Right ventricle myocardium superior (tissue), 1 donor: ENCODE results near the gene CLIC5. TPM values are rescaled to one million over a fixed set of nuclear protein-coding genes. Genes with fewer than 3 reads are reported as not detected.

Experiments used
- ATAC-seq: fragments of 200-7000 bp; cut with Tn5 transposase; one replicate; pipeline ENCODE4 v1.9.1; 2020; ENCODE audit warnings: mild to moderate bottlenecking; ENCODE audit not compliant: poor library complexity
- DNase-seq: peaks from one replicate; pipeline ENCODE4 v3.0.0-alpha.2; 2020
- intact Hi-C: fragments of 100-400 bp; cut with DNase I; formaldehyde crosslinking; loops from one replicate; pipeline ENCODE4 v1.11.2; 2022
- long read RNA-seq: library from polyadenylated mRNA; unstranded; transcript quantifications from one replicate; pipeline ENCODE4 v2.0.0, GENCODE V29; 2021
- total RNA-seq: library from RNA; stranded (reverse); fragmentation: NEBNext Ultra II Directional; extraction: Animal tissue kit (Norgen Biotek cat#: 25700); gene quantifications from one replicate; pipeline ENCODE4 v1.2.1, GENCODE V29; 2021
- donor health status: DM: no; HTN: yes; CAD: no; lungs with severe emphysema.

The CLIC5 gene
- total RNA-seq = 279 TPM
- long read RNA-seq, full-length matches to known transcripts = 25 of 214 reads
- long read RNA-seq, partial matches to known transcripts = 17 of 214 reads
- long read RNA-seq, other reads (novel, unspliced or antisense) = 172 of 214 reads

- ATAC-seq = peak; percentile 89
- intact Hi-C loops = no loop called here
- DNase-seq = peak; percentile 82
These were observed at the start of gene CLIC5 for GRCh38 chr6:46015119-46015968. Gene CLIC5 (minus strand): TSS chr6:46015860. CDS start chr6:46015542, 318 bp downstream.

GRCh38 chr6:46062991-46063390 is 47.3 kb upstream of the CLIC5 start:
- intact Hi-C loops = no loop called here
- DNase-seq = no peak
- ATAC-seq = no peak

- DNase-seq (no peak), ATAC-seq (peak; percentile 36)
- intact Hi-C loops = no loop called here
These were observed 46.7 kb upstream of the CLIC5 start for GRCh38 chr6:46062312-46062711.

GRCh38 chr6:46061497-46061896 is 45.8 kb upstream of the CLIC5 start:
- no peak for ATAC-seq
- intact Hi-C loops = no loop called here
- DNase-seq = no peak

- ATAC-seq (peak; percentile 65), DNase-seq (no peak)
- intact Hi-C loops = no loop called here
These were observed 43.9 kb upstream of the CLIC5 start for GRCh38 chr6:46059608-46060007.

- ATAC-seq = no peak
- no peak for DNase-seq
- intact Hi-C loops = no loop called here
These were observed 43.3 kb upstream of the CLIC5 start for GRCh38 chr6:46058951-46059350.

- intact Hi-C loops = no loop called here
- DNase-seq (no peak), ATAC-seq (no peak)
These were observed 42.1 kb upstream of the CLIC5 start for GRCh38 chr6:46057792-46058191.

GRCh38 chr6:46056906-46057529 is 41.4 kb upstream of the CLIC5 start:
- intact Hi-C loops = no loop called here
- ATAC-seq = no peak

GRCh38 chr6:46054516-46054915 is 38.9 kb upstream of the CLIC5 start:
- ATAC-seq (no peak), DNase-seq (no peak)
- intact Hi-C loops = no loop called here

More at GRCh38 chr6:46056906-46057529, 41.4 kb upstream of the CLIC5 start:
- DNase-seq = no peak

GRCh38 chr6:46053039-46053933 is 37.6 kb upstream of the CLIC5 start:
- intact Hi-C loops = no loop called here
- ATAC-seq = peak; percentile 81
- DNase-seq = no peak

- DNase-seq (no peak), ATAC-seq (peak; percentile 30)
- intact Hi-C loops = no loop called here
These were observed 36.8 kb upstream of the CLIC5 start for GRCh38 chr6:46052479-46052878.

- intact Hi-C loops = no loop called here
- ATAC-seq = no peak
These were observed 36.3 kb upstream of the CLIC5 start for GRCh38 chr6:46051962-46052361.

GRCh38 chr6:46050845-46051405 is 35.3 kb upstream of the CLIC5 start:
- ATAC-seq (no peak), DNase-seq (no peak)
- intact Hi-C loops = no loop called here

More at GRCh38 chr6:46051962-46052361, 36.3 kb upstream of the CLIC5 start:
- no peak for DNase-seq

GRCh38 chr6:46048646-46049297 is 33.1 kb upstream of the CLIC5 start:
- no peak for ATAC-seq
- DNase-seq = no peak
- intact Hi-C loops = no loop called here

- intact Hi-C loops = no loop called here
- peak; percentile 22 for ATAC-seq
- no peak for DNase-seq
These were observed 31.0 kb upstream of the CLIC5 start for GRCh38 chr6:46046558-46047174.

GRCh38 chr6:46044881-46045617 is 29.4 kb upstream of the CLIC5 start:
- peak; percentile 76 for ATAC-seq
- DNase-seq = peak; percentile 47
- intact Hi-C loops = no loop called here

- DNase-seq (no peak), ATAC-seq (peak; percentile 63)
- intact Hi-C loops = no loop called here
These were observed 26.8 kb upstream of the CLIC5 start for GRCh38 chr6:46042355-46042999.
